ENCODE results near the gene NME4. TPM values are rescaled to one million over a fixed set of nuclear protein-coding genes. Genes with fewer than 3 reads are reported as not detected.

The NME4 gene
- total RNA-seq, 4 donors from 2014 or later, result 20.7 to 48.3 (median 25.3) TPM

DNA sequence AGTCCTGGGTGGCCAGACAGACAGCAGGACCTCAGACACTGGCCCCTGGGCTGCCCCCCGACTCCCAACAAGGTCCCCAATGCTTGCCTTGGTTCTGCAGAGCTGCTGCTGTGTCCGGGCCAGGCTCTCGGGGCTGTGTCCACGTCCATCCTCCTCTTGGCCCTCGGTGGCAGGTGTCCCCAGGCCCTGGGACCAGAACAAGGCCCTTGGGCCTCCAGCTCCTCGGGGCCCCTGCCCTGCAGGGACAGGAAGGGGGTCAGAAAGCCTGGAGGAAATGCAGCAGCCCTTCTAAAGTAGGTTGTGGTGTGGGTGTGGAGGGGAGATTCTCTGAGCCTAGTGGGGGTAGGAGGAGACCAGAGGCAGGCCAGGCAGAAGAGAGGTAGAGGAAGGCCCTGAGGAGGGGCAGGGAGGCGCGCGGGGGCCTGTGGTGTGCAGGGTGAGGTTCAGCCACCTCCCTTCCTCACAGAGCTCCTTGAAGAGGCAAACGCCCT lies 42.0 kb upstream of the NME4 start:
- H3K27ac ChIP-seq, result peak overlapping the region in 2 of 4 donors; percentile 90 to 95
- no peak for DNase-seq
- no peaks in the 10 kb centered on the region for H3K27me3 ChIP-seq
- H3K4me3 ChIP-seq, result no peak overlapping the region
- H3K4me1 ChIP-seq, result peaks cover 9 to 43% (median 22%) of the 10 kb centered on the region in 3 donors
- TF ChIP-seq POLR2A (IDR thresholded peaks at IDR 0.05), result no peak
- intact Hi-C loops (cut with DNase I), result no loop called here
- 76 to 88% methylated on average over 1 to 4 of the region's 10 CpGs for WGBS, 2 donors
- H3K9me3 ChIP-seq, result no peaks in the 10 kb centered on the region
- H3K36me3 ChIP-seq, result no peaks in the 10 kb centered on the region

DNA sequence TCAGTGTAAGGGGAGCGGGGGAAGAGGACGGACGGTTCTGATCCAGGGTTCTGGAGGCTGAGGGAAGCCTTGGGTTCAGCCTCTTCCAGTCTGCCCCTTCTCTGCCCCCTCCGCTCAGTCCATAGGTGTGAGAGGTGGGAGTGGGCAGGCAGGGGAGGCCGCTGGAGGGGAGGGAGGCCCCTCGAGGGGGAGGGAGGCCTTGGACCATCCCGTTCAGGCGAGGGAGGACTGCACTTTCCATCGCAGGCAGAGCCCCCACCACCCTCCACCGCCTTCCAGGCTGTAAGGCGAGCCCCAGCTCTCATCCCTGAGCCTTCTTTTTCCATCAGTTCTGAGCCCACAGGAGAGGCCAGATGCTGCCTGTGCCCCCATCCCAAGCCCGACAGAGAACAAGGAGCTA lies 40.3 kb upstream of the NME4 start:
- Histone ChIP-seq H3K4me1 (peaks cover 9 to 26% (median 13%) of the 10 kb centered on the region in 3 donors), H3K4me3 (no peak overlapping the region), H3K9me3 (no peaks in the 10 kb centered on the region), H3K27me3 (peaks cover 0 to 8% (median 0%) of the 10 kb centered on the region in 4 donors), H3K36me3 (no peaks in the 10 kb centered on the region), H3K27ac (no peak overlapping the region)
- 61 to 85% methylated on average over 4 of the region's 12 CpGs for WGBS, 2 donors
- intact Hi-C loops (cut with DNase I), result no loop called here
- no peak for TF ChIP-seq POLR2A (IDR thresholded peaks at IDR 0.05)
- no peak for DNase-seq

DNA sequence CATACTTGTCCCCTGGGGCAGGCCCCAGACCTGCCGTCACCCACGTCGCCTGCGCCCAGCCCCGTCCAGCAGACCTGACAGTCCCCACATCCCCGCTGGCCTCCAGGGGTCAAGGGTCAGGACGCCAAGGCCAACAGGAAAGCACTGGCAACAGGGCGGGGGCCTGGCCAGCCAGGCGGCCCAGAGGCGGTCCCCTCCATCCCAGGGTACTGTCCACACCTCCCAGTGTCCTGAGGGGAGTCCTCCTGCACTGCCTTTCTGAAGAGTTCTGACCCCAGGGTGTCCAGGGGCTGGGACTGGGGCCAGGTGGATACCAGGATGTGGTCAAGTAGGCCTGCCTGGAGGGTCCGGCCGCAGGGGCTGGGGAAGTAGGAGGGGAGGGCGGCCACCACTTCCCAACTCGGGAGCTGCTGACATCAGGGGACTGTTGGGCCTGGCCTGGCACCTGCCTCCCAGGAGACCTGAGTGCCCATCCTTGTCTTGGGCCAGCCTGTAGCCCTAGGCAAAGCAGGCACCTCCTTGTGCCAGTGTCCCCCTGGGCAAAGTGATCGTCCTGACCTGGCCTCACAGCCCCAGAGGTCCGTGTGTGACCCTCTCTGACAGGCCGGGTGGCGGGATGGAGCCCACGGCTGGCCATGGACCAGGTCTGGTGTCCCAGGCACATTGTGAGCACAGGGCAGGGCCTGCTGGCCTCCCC lies 37.8 kb upstream of the NME4 start:
- Histone ChIP-seq H3K27me3 (peaks cover 0 to 27% (median 0%) of the 10 kb centered on the region in 4 donors), H3K27ac (no peak overlapping the region), H3K9me3 (no peaks in the 10 kb centered on the region), H3K4me3 (no peak overlapping the region), H3K4me1 (peaks cover 4 to 22% (median 7%) of the 10 kb centered on the region in 3 donors), H3K36me3 (no peaks in the 10 kb centered on the region)
- no peak for TF ChIP-seq POLR2A (IDR thresholded peaks at IDR 0.05)
- TF ChIP-seq, protein P1, sequence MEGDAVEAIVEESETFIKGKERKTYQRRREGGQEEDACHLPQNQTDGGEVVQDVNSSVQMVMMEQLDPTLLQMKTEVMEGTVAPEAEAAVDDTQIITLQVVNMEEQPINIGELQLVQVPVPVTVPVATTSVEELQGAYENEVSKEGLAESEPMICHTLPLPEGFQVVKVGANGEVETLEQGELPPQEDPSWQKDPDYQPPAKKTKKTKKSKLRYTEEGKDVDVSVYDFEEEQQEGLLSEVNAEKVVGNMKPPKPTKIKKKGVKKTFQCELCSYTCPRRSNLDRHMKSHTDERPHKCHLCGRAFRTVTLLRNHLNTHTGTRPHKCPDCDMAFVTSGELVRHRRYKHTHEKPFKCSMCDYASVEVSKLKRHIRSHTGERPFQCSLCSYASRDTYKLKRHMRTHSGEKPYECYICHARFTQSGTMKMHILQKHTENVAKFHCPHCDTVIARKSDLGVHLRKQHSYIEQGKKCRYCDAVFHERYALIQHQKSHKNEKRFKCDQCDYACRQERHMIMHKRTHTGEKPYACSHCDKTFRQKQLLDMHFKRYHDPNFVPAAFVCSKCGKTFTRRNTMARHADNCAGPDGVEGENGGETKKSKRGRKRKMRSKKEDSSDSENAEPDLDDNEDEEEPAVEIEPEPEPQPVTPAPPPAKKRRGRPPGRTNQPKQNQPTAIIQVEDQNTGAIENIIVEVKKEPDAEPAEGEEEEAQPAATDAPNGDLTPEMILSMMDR (IDR thresholded peaks at IDR 0.05), result no peak
- WGBS, 2 donors, result 64 to 70% methylated on average over 7 of the region's 19 CpGs
- DNase-seq, result no peak
- intact Hi-C loops (cut with DNase I), result no loop called here

DNA sequence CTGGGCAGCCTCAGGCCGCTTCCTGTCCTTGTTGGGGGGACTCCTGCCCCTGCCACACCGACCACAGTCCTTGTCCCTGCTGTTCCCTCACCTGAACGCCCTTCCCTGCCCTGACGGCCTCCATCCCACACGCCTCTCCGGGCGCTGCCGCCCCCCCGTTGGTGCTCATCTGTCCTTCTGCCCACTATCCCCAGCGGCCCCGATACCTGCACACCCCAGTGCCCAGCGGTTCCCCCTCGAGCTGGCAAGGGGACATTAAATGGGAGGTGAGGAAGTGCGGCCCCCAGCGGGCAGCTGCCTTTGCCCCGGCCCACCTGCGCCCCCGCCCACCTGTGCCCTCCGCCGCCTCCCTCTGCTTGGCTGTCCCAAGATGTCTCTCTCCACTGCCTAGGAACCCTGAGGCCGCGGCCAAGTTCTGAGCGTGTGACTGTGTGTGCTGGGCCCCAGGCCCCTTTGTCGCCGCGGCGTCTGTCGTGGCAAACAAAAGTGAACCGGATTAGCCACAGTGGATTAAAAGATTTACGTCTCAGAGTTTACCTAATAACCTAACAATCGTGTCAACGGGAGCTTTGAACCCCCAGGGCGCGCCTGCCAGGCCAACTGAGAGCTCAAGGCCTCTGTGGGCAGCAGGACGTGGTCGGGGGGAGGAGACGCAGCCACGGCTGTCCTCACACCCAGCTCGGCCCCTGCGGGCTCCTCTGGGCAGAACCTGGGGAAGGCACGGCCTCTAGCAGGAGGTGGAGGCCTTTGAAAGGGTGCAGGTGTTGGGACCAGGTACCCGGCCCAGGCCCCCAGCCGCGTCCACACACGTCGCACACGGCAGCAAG lies 36.9 kb upstream of the NME4 start:
- no peak overlapping the region for H3K27ac ChIP-seq
- no peak for DNase-seq
- peaks cover 0 to 36% (median 0%) of the 10 kb centered on the region in 4 donors for H3K27me3 ChIP-seq
- intact Hi-C loops (cut with DNase I), result no loop called here
- H3K4me1 ChIP-seq, result peaks cover 0 to 13% (median 7%) of the 10 kb centered on the region in 3 donors
- TF ChIP-seq, protein P1 (IDR thresholded peaks at IDR 0.05), result no peak
- no peaks in the 10 kb centered on the region for H3K9me3 ChIP-seq
- H3K4me3 ChIP-seq, result no peak overlapping the region
- no peaks in the 10 kb centered on the region for H3K36me3 ChIP-seq
- WGBS, 2 donors, result 89 to 91% methylated on average over 4 to 11 of the region's 47 CpGs

DNA sequence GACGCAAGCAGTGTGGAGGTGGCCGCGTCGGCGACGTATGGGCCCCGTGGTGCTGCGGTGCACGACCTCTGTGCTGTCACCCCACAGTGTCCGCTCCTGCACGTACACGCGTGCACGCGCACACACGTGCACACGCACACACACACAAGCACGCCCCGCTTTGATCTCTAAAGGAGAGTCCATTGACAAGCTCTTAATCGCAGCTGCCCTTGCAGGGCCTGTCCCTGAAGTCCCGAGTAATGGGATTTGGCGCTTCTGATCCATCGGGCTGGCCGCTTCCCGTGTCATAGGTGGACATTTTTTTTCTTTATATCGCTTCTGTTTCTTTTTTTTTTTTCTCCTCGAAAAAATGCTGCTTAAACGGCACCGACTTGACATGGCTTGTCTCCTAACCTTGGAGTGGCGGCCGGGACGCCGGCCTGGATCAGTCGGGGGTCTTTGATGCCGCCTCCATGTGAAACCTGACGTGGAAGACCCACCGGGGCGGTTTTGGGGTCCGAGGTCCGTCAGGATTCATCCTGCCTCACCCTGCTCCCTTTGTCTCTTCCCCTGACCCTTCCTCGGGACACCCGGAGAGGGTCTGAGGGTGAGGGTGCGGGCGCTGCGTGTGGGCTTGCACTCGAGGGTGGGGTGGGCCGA lies 36.2 kb upstream of the NME4 start:
- no peak overlapping the region for H3K27ac ChIP-seq
- no peaks in the 10 kb centered on the region for H3K9me3 ChIP-seq
- no peak for DNase-seq
- TF ChIP-seq POLR2A (IDR thresholded peaks at IDR 0.05), result no peak
- TF ChIP-seq, protein P1 (IDR thresholded peaks at IDR 0.05), result no peak
- peaks cover 0 to under 1% (median 0%) of the 10 kb centered on the region in 3 donors for H3K36me3 ChIP-seq
- intact Hi-C loops (cut with DNase I), result no loop called here
- H3K4me1 ChIP-seq, result peaks cover 0 to 10% (median 7%) of the 10 kb centered on the region in 3 donors
- peaks cover 0 to 37% (median 0%) of the 10 kb centered on the region in 4 donors for H3K27me3 ChIP-seq
- H3K4me3 ChIP-seq, result no peak overlapping the region
- 71 to 86% methylated on average over 11 to 42 of the region's 47 CpGs for WGBS, 2 donors

Measured in esophagus squamous epithelium (tissue), 5 donors.